H1 (cell line): ENCODE measurements around the gene SLC7A6OS. TPM values are rescaled to one million over a fixed set of nuclear protein-coding genes. Genes with fewer than 3 reads are reported as not detected.

ENCODE experiments used
- TBP ChIP-seq: IDR thresholded peaks from 2 replicates; pipeline ENCODE4 v1.6.1; 2011; ENCODE audit warnings: low read depth, low read length, improper control_type of control experiment
- polyA plus RNA-seq, 7 experiments: library from polyadenylated mRNA; depleted of rRNA in 3 of 7; stranded (reverse) in 5 of 7; unstranded in 2 of 7; fragments of >200 nt in 5 of 7; fragments of 200-250 nt in 2 of 7; gene quantifications; 1 replicate in 5 of 7; 2 replicates in 1 of 7; 4 replicates in 1 of 7; pipeline versions ENCODE4 v1.2.1 to v1.2.3, GENCODE V29; 2011 to 2013; ENCODE audit warnings: missing spikeins in 2 of 7, mixed read lengths in 2 of 7
- total RNA-seq: library from RNA; stranded (reverse); fragmentation: NEBNext Ultra II Directional; extraction: Animal tissue kit (Norgen Biotek cat#: 25700); gene quantifications from 2 replicates; pipeline ENCODE4 v1.2.1, GENCODE V29; 2021
- TF ChIP-seq, protein P1 (sequence below): IDR thresholded peaks from 2 replicates; pipeline ENCODE4 v1.6.1; 2011; ENCODE audit warnings: low read length, improper control_type of control experiment

SLC7A6OS gene
- total and polyA plus RNA-seq, 2 of the 8 experiments (the other 6 are each of a cell fraction or from before 2014, with no cell fraction given), result 7.3 to 21.3 TPM

DNA sequence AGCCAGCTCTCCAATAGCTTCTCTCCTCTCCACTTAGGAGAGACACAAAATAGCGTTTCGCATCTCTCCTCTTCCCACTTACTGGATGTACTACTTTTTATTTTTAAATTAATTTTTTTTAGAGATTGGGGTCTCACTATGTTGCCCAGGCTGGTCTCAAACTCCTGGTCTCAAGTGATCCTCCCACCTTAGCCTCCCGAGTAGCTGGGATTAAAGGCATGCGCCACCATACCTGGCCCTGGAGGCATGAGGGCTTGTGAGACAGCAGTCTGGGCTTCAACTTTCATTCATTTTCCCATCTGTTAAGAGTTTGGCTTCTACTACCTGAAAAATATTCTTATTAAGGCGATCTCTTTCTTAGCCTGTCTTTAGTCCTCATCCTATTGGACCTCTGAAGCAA, 18.3 kb downstream of the SLC7A6OS start (continued):
- no peak for TF ChIP-seq TBP
- TF ChIP-seq, protein P1, sequence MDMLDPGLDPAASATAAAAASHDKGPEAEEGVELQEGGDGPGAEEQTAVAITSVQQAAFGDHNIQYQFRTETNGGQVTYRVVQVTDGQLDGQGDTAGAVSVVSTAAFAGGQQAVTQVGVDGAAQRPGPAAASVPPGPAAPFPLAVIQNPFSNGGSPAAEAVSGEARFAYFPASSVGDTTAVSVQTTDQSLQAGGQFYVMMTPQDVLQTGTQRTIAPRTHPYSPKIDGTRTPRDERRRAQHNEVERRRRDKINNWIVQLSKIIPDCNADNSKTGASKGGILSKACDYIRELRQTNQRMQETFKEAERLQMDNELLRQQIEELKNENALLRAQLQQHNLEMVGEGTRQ, result no peak
